SIG-M5 treated with dmso at 0.1 percent for 504 hours (cell line): ENCODE data around the gene RYR2.

Experiments
- DNase-seq: peaks from one replicate; lab custom pipeline; 2025; ENCODE audit not compliant: unreplicated experiment; lab: John Stamatoyannopoulos, UW

RYR2 gene

DNA sequence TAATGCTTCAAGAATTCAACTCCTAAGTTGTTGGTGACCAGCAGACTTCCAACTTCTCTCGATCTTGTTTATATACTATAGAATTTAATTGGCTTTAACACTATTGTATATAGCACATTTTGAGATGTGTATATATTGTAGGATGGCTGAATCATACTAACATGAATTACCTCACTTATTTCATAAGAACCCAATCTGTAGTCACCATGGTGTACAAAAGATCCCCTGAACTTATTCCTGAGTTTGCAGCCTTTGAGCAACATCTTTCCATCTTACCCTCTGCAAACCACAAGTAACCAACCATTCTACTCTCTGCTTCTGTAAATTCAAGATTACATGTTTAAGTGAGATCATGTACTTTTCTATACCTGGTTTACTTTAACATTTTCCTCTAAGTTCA is 836.4 kb downstream of the RYR2 start:
- no peak for DNase-seq

DNA sequence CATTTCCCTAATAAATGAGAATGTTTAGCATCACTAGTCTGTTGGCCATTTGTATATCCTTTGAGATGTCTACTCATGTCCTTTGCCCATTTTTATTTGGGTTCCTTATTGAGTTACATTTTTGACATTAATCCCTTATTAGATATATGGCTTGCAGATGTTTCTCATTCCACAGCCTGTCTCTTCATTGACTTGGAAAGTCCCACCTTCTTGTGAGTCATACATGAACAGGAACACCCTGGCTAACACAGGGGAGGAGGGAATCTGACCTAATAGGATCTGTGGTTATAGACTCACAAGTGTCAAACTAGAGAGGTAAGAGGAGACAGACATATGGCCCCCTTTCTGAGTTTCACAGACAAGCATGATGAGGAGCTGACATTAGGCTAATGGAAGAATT is 837.2 kb downstream of the RYR2 start:
- no peak for DNase-seq
